Measurements from ENCODE around the gene CMC1. TPM values are rescaled to one million over a fixed set of nuclear protein-coding genes. Genes with fewer than 3 reads are reported as not detected.

The CMC1 gene
- total RNA-seq, 1 donor from 2014 or later, result 11.8 TPM

- no peak for TF ChIP-seq CTCF (IDR thresholded peaks at IDR 0.05)
- Mint-ChIP-seq H3K4me3 (ENCODE audit: unreplicated experiment) (no peak overlapping the region), H3K36me3 (ENCODE audit: unreplicated experiment) (no peaks in the 10 kb centered on the region), H3K27ac (ENCODE audit: unreplicated experiment) (no peak overlapping the region), H3K9me3 (ENCODE audit: unreplicated experiment) (no peaks in the 10 kb centered on the region), H3K27me3 (ENCODE audit: unreplicated experiment) (peaks cover 14% of the 10 kb centered on the region), H3K4me1 (ENCODE audit: unreplicated experiment) (no peaks in the 10 kb centered on the region)
- no peak for DNase-seq (ENCODE audit: extremely low spot score, unreplicated experiment)
These were observed 34.3 kb upstream of the CMC1 start for GRCh38 chr3:28207000-28207733.

- Mint-ChIP-seq H3K9me3 (ENCODE audit: unreplicated experiment) (peaks cover 16% of the 10 kb centered on the region), H3K27ac (ENCODE audit: unreplicated experiment) (no peak overlapping the region), H3K4me1 (ENCODE audit: unreplicated experiment) (no peaks in the 10 kb centered on the region), H3K4me3 (ENCODE audit: unreplicated experiment) (no peak overlapping the region), H3K36me3 (ENCODE audit: unreplicated experiment) (no peaks in the 10 kb centered on the region), H3K27me3 (ENCODE audit: unreplicated experiment) (peaks cover 5% of the 10 kb centered on the region)
- no peak for TF ChIP-seq CTCF (IDR thresholded peaks at IDR 0.05)
- DNase-seq (ENCODE audit: extremely low spot score, unreplicated experiment), result no peak
These were observed 30.3 kb upstream of the CMC1 start for GRCh38 chr3:28210968-28211713.

GRCh38 chr3:28212681-28213080 lies 28.7 kb upstream of the CMC1 start:
- Mint-ChIP-seq H3K36me3 (ENCODE audit: unreplicated experiment) (no peaks in the 10 kb centered on the region), H3K27me3 (ENCODE audit: unreplicated experiment) (peaks cover 10% of the 10 kb centered on the region), H3K4me3 (ENCODE audit: unreplicated experiment) (no peak overlapping the region), H3K27ac (ENCODE audit: unreplicated experiment) (no peak overlapping the region), H3K4me1 (ENCODE audit: unreplicated experiment) (no peaks in the 10 kb centered on the region), H3K9me3 (ENCODE audit: unreplicated experiment) (peaks cover 16% of the 10 kb centered on the region)
- TF ChIP-seq CTCF (IDR thresholded peaks at IDR 0.05), result no peak
- DNase-seq (ENCODE audit: extremely low spot score, unreplicated experiment), result no peak

GRCh38 chr3:28215407-28215806 lies 26.0 kb upstream of the CMC1 start:
- no peaks in the 10 kb centered on the region for H3K36me3 Mint-ChIP-seq (ENCODE audit: unreplicated experiment)
- H3K4me3 Mint-ChIP-seq (ENCODE audit: unreplicated experiment), result no peak overlapping the region
- H3K27ac Mint-ChIP-seq (ENCODE audit: unreplicated experiment), result no peak overlapping the region
- H3K4me1 Mint-ChIP-seq (ENCODE audit: unreplicated experiment), result no peaks in the 10 kb centered on the region
- DNase-seq (ENCODE audit: extremely low spot score, unreplicated experiment), result no peak
- peaks cover 8% of the 10 kb centered on the region for H3K27me3 Mint-ChIP-seq (ENCODE audit: unreplicated experiment)
- peaks cover 16% of the 10 kb centered on the region for H3K9me3 Mint-ChIP-seq (ENCODE audit: unreplicated experiment)
- TF ChIP-seq CTCF (IDR thresholded peaks at IDR 0.05), result no peak
